SW 1271 (cell line): Measurements from ENCODE around the gene DBF4B.
"Not testable (repeated sequence)": the region's sequence is repeated elsewhere in the genome, so short reads cannot be mapped to it uniquely, and the experiment has no call there.

Experiments used
- DNase-seq, 2 experiments: peaks; one replicate each; lab custom pipeline; 2025; lab: John Stamatoyannopoulos, UW

DBF4B gene

GRCh38 chr17:44733753-44734152 lies 25.3 kb downstream of the DBF4B start:
- DNase-seq, result peak in 1 of 2 experiments; percentile 14

- DNase-seq, result no peak
Measured at GRCh38 chr17:44734272-44734671, 25.8 kb downstream of the DBF4B start.

- no peak for DNase-seq
Measured at GRCh38 chr17:44736551-44737240, 28.2 kb downstream of the DBF4B start.

- DNase-seq, result no peak
Measured at GRCh38 chr17:44738214-44738906, 29.9 kb downstream of the DBF4B start.

- no peak for DNase-seq
Measured at GRCh38 chr17:44741316-44741715, 32.9 kb downstream of the DBF4B start.

GRCh38 chr17:44745301-44745700 lies 36.8 kb downstream of the DBF4B start:
- no peak for DNase-seq

GRCh38 chr17:44745738-44746137 lies 37.3 kb downstream of the DBF4B start:
- not testable (repeated sequence) for DNase-seq

- no peak for DNase-seq
Measured at GRCh38 chr17:44747566-44747965, 39.1 kb downstream of the DBF4B start.

- no peak for DNase-seq
Measured at GRCh38 chr17:44749076-44749979, 40.9 kb downstream of the DBF4B start.

GRCh38 chr17:44749980-44750318 lies 41.5 kb downstream of the DBF4B start:
- DNase-seq, result no peak

GRCh38 chr17:44751331-44751730 lies 42.9 kb downstream of the DBF4B start:
- DNase-seq, result no peak

GRCh38 chr17:44751806-44752205 lies 43.3 kb downstream of the DBF4B start:
- no peak for DNase-seq

GRCh38 chr17:44752953-44753861 lies 44.7 kb downstream of the DBF4B start:
- no peak for DNase-seq

- DNase-seq, result no peak
Measured at GRCh38 chr17:44754276-44754675, 45.8 kb downstream of the DBF4B start.

- not testable (repeated sequence) for DNase-seq
Measured at GRCh38 chr17:44755180-44755579, 46.7 kb downstream of the DBF4B start.

GRCh38 chr17:44757045-44757917 lies 48.8 kb downstream of the DBF4B start:
- no peak for DNase-seq

- DNase-seq, result no peak
Measured at GRCh38 chr17:44757918-44758413, 49.5 kb downstream of the DBF4B start.

GRCh38 chr17:44758414-44759085 lies 50.1 kb downstream of the DBF4B start, which contains the start of gene ADAM11:
TSS of gene ADAM11 (plus strand) at chr17:44758988. CDS start at chr17:44759200, 212 bp downstream.
- no peak for DNase-seq

GRCh38 chr17:44759086-44759915 lies 50.8 kb downstream of the DBF4B start:
- DNase-seq, result no peak
